Jurkat, Clone E6-1 (cell line): ENCODE results near the gene SPINT2.
A peak's percentile ranks its signal among the peaks of the same experiment; 100 is the strongest.

Source experiments
- DNase-seq: peaks from one replicate; pipeline ENCODE4 v3.0.0-alpha.2; 2011; ENCODE audit warnings: low read depth, low spot score
- H3K4me3 ChIP-seq: 2 replicates; pipeline ENCODE4 v1.5.1; 2011; ENCODE audit warnings: mild to moderate bottlenecking, low read length, control low read depth, moderate library complexity

SPINT2 gene

GRCh38 chr19:38265213-38265861 lies 964 bp downstream of the SPINT2 start:
- peak; percentile 81 for DNase-seq
- peak overlapping the region; percentile 64 for H3K4me3 ChIP-seq

- H3K4me3 ChIP-seq = peak overlapping the region; percentile 64; the same call in 1 of the 2 replicates
- no peak for DNase-seq
These were observed 1.6 kb downstream of the SPINT2 start for GRCh38 chr19:38265921-38266429.

- no peak for DNase-seq
- no peak overlapping the region for H3K4me3 ChIP-seq
These were observed 2.7 kb downstream of the SPINT2 start for GRCh38 chr19:38266981-38267597.

- DNase-seq = no peak
- H3K4me3 ChIP-seq = no peak overlapping the region
These were observed 3.5 kb downstream of the SPINT2 start for GRCh38 chr19:38267761-38268483.

- no peak for DNase-seq
- no peak overlapping the region for H3K4me3 ChIP-seq
These were observed 4.2 kb downstream of the SPINT2 start for GRCh38 chr19:38268539-38268938.

GRCh38 chr19:38270587-38271167 lies 6.3 kb downstream of the SPINT2 start:
- no peak overlapping the region for H3K4me3 ChIP-seq
- DNase-seq = no peak

GRCh38 chr19:38273499-38273898 lies 9.1 kb downstream of the SPINT2 start:
- H3K4me3 ChIP-seq = no peak overlapping the region
- no peak for DNase-seq

GRCh38 chr19:38274739-38275138 lies 10.4 kb downstream of the SPINT2 start:
- H3K4me3 ChIP-seq = no peak overlapping the region
- no peak for DNase-seq

- no peak overlapping the region for H3K4me3 ChIP-seq
- no peak for DNase-seq
These were observed 12.7 kb downstream of the SPINT2 start for GRCh38 chr19:38276942-38277517.

GRCh38 chr19:38277549-38277948 lies 13.2 kb downstream of the SPINT2 start:
- no peak for DNase-seq
- no peak overlapping the region for H3K4me3 ChIP-seq

GRCh38 chr19:38277969-38278680 lies 13.8 kb downstream of the SPINT2 start:
- DNase-seq = no peak
- H3K4me3 ChIP-seq = no peak overlapping the region

GRCh38 chr19:38278751-38279150 lies 14.4 kb downstream of the SPINT2 start:
- H3K4me3 ChIP-seq = no peak overlapping the region
- DNase-seq = no peak

GRCh38 chr19:38280030-38280921 lies 15.9 kb downstream of the SPINT2 start:
- no peak overlapping the region for H3K4me3 ChIP-seq
- no peak for DNase-seq

GRCh38 chr19:38281811-38282566 lies 17.6 kb downstream of the SPINT2 start:
- H3K4me3 ChIP-seq = no peak overlapping the region
- peak; percentile 73 for DNase-seq

- DNase-seq = no peak
- no peak overlapping the region for H3K4me3 ChIP-seq
These were observed 18.9 kb downstream of the SPINT2 start for GRCh38 chr19:38283271-38283670.

- no peak for DNase-seq
- no peak overlapping the region for H3K4me3 ChIP-seq
These were observed 20.0 kb downstream of the SPINT2 start for GRCh38 chr19:38284422-38284821.

- no peak for DNase-seq
- H3K4me3 ChIP-seq = no peak overlapping the region
These were observed 21.2 kb downstream of the SPINT2 start for GRCh38 chr19:38285567-38285966.
